Stimulated activated naive CD8-positive, alpha-beta T cell treated with anti-CD3 and anti-CD28 coated beads, Interleukin-15, Interleukin-2, amounts not matched to agents 100 ng/mL and 50 ng/mL, for 24 hours (primary cell): ENCODE results near the gene FAAP100.
A peak's percentile ranks its signal among the peaks of the same experiment; 100 is the strongest.

ENCODE experiments used
- H3K27ac Mint-ChIP-seq: one replicate; pipeline ENCODE4 v1.8.0; 2021; ENCODE audit warnings: mild to moderate bottlenecking, mixed read lengths
- H3K27me3 Mint-ChIP-seq: one replicate; pipeline ENCODE4 v1.8.0; 2021; ENCODE audit warnings: mixed read lengths
- H3K36me3 Mint-ChIP-seq: one replicate; pipeline ENCODE4 v1.8.0; 2021; ENCODE audit warnings: low read depth, mixed read lengths
- H3K4me1 Mint-ChIP-seq: one replicate; pipeline ENCODE4 v1.8.0; 2021; ENCODE audit warnings: low read depth, mixed read lengths
- H3K4me3 Mint-ChIP-seq: one replicate; pipeline ENCODE4 v1.8.0; 2021; ENCODE audit warnings: mild to moderate bottlenecking, mixed read lengths
- H3K9me3 Mint-ChIP-seq: one replicate; pipeline ENCODE4 v1.8.0; 2021; ENCODE audit warnings: mixed read lengths

Gene FAAP100

DNA sequence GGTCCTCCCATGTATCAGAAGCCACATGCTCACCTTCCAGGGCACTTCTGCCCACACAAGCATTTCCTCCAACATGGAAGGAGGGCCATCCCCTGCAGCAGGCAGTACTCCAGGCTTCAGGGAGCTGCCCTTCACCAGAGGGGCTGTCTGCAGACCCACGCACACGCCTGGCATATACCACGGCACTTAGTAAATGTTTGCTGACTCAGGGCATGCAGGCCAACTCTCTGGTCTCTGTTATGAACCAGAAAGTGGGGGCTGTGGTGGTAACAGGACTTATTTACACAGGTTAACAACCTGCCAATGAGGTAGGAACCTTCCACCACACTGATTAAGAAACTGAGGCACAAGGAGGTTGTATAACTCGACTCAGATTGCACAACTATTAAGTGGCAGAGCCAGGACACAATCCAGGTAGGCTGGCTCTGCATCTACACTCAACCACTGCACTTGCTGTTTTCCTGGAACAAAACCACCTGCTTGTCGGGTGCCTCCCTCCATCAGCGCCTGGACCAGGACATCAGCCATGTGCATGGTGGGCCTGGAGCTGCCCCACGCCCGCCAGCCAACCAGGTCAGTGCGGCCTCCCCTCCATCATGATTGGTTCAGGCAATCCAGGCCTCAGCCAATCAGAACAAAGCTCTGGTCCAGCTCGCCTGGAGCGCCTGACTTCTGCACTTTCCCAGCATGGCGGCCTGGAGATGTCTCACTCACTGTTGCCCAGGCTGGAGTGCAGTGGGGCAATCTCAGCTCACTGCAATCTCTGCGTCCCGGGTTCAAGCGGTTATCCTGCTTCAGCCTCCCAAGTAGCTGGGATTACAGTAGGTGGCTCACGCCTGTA lies 58.7 kb downstream of the FAAP100 start:
- H3K4me3 Mint-ChIP-seq: no peak overlapping the region
- H3K36me3 Mint-ChIP-seq: no peaks in the 10 kb centered on the region
- H3K4me1 Mint-ChIP-seq: no peaks in the 10 kb centered on the region
- no peaks in the 10 kb centered on the region for H3K9me3 Mint-ChIP-seq
- H3K27me3 Mint-ChIP-seq: no peaks in the 10 kb centered on the region
- H3K27ac Mint-ChIP-seq: no peak overlapping the region

GRCh38 chr17:81492706-81493105 lies 59.4 kb downstream of the FAAP100 start:
- no peaks in the 10 kb centered on the region for H3K4me1 Mint-ChIP-seq
- no peaks in the 10 kb centered on the region for H3K9me3 Mint-ChIP-seq
- H3K4me3 Mint-ChIP-seq: no peak overlapping the region
- H3K36me3 Mint-ChIP-seq: no peaks in the 10 kb centered on the region
- no peak overlapping the region for H3K27ac Mint-ChIP-seq
- no peaks in the 10 kb centered on the region for H3K27me3 Mint-ChIP-seq

- Mint-ChIP-seq H3K4me3 (no peak overlapping the region), H3K27me3 (no peaks in the 10 kb centered on the region), H3K4me1 (no peaks in the 10 kb centered on the region), H3K27ac (no peak overlapping the region), H3K9me3 (no peaks in the 10 kb centered on the region), H3K36me3 (no peaks in the 10 kb centered on the region)
Measured at GRCh38 chr17:81492202-81492601, 60.0 kb downstream of the FAAP100 start.

DNA sequence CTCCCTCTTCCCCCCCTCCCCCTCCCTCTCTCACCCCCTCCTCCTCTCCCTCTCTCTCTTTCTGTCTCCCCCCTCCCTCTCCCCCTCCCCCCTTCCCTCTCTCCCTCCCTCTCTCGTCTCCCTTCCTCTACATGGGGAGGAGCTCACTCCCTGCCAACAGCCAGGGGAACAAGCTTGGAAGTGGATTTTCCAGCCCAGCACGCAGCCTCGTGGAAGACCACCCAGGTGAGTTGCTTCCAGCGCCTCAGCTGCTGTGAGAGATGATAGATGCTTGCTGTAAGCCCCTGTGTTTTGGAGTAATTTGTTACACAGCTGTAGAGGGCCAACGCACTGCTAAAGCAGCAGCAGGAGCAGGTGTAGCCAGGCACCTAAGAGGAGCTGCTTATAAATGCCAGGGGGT lies 60.4 kb downstream of the FAAP100 start:
- Mint-ChIP-seq H3K4me1 (no peaks in the 10 kb centered on the region), H3K4me3 (no peak overlapping the region), H3K27ac (no peak overlapping the region), H3K36me3 (no peaks in the 10 kb centered on the region), H3K27me3 (no peaks in the 10 kb centered on the region), H3K9me3 (no peaks in the 10 kb centered on the region)

DNA sequence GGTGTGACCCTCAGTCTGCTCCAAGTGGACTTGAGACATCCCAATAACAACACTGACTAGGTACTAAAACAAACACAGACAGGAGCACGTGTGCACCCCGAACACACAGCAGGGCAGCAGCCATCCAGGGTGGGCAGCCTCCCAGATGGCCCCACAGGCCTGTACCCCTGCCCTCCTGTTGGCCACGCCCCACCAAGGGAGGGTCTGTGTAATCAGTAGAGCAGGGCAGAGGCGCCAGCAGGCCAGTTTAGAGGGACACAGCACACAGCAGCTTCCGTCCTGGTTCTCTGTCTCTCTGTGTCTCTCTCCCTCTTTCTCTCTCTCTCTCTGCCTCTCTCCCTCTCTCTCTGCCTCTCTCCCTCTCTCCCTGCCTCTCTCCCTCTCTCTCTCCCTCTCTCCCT lies 61.0 kb downstream of the FAAP100 start:
- peaks cover 2% of the 10 kb centered on the region for H3K27me3 Mint-ChIP-seq
- H3K27ac Mint-ChIP-seq: no peak overlapping the region
- H3K4me1 Mint-ChIP-seq: peaks cover 6% of the 10 kb centered on the region
- no peaks in the 10 kb centered on the region for H3K36me3 Mint-ChIP-seq
- no peak overlapping the region for H3K4me3 Mint-ChIP-seq
- H3K9me3 Mint-ChIP-seq: no peaks in the 10 kb centered on the region

- Mint-ChIP-seq H3K36me3 (no peaks in the 10 kb centered on the region), H3K4me1 (peaks cover 10% of the 10 kb centered on the region), H3K27ac (no peak overlapping the region), H3K4me3 (peak overlapping the region; percentile 14), H3K9me3 (no peaks in the 10 kb centered on the region), H3K27me3 (peaks cover 6% of the 10 kb centered on the region)
Measured at GRCh38 chr17:81489998-81490992, 61.9 kb downstream of the FAAP100 start.
